Right lung (tissue), 5 donors: Measurements from ENCODE around the gene C1R. TPM values are rescaled to one million over a fixed set of nuclear protein-coding genes. Genes with fewer than 3 reads are reported as not detected.
"Not testable (repeated sequence)": the region's sequence is repeated elsewhere in the genome, so short reads cannot be mapped to it uniquely, and the experiment has no call there.

Experiments
- DNase-seq, 2 donors: peaks; one replicate each; pipeline ENCODE4 v3.0.0-alpha.2; 2013
- polyA plus RNA-seq, 5 donors: library from polyadenylated mRNA; unstranded; fragments of 120-200 nt; gene quantifications; one replicate each; pipeline versions ENCODE4 v1.2.1 to v1.2.3, GENCODE V29; 2013; ENCODE audit warnings: inconsistent platforms in 1 of 5, low replicate concordance in 1 of 5; ENCODE audit not compliant: insufficient read length in 5 of 5, insufficient read depth in 1 of 5

Gene C1R
- polyA plus RNA-seq, 5 donors: 78.8 to 96.0 (median 90.9) TPM

DNA sequence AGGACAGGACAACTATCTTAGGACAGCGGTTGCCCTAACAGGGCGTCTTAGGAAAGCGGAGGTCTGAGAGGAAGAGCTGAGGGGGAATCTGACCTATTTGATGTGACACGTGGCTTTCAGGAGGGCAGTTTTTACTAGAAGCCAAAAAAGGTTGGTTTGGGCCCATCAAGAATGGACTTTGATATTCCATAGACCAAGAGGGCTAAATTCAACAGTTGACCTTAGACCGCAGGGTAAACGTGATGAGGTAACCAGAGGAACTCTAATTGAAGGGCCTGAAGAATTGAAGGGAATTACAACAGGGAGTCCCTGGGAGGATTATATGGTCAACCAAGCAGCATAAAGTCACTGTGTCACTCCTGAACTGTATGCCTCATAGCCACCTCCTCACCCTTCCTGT, 20.2 kb downstream of the C1R start:
- no peak for DNase-seq

DNA sequence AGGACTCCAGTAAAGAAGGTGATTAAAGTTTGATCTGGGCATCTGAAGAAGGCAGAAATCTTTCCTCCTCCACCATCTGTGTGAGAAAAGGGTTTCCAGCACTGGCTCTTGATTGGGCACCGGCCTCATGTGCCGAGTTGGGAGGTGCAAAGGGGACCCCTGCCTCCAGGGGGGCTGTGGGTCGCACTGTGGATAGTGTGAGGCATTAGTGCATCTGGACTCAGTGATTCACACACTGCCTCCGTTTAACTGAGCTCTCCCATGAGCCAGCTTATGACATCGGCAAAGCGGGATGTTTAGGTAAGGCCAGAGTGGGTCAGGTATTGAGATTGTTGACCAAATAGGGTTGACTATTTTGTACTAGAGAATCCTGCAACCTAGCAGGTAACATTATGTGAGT, 22.9 kb downstream of the C1R start:
- DNase-seq: no peak

DNA sequence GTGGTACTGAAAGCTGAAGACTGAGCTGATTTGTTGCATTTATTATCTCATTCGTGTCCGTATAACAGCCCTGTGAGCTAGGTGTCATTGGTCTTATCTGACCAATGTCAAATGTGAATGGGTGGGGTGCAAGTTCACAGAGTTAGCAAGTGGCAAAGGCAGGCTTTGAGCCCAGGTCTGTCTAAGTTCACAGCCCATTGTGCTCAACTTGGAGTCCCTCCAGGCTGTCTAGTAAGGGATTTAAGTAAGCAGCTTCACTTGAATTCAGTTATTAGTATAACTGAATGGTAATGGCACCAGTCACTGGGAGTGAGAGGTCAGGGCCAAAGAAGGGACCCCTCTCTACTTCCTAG, 23.3 kb downstream of the C1R start:
- DNase-seq: no peak

DNA sequence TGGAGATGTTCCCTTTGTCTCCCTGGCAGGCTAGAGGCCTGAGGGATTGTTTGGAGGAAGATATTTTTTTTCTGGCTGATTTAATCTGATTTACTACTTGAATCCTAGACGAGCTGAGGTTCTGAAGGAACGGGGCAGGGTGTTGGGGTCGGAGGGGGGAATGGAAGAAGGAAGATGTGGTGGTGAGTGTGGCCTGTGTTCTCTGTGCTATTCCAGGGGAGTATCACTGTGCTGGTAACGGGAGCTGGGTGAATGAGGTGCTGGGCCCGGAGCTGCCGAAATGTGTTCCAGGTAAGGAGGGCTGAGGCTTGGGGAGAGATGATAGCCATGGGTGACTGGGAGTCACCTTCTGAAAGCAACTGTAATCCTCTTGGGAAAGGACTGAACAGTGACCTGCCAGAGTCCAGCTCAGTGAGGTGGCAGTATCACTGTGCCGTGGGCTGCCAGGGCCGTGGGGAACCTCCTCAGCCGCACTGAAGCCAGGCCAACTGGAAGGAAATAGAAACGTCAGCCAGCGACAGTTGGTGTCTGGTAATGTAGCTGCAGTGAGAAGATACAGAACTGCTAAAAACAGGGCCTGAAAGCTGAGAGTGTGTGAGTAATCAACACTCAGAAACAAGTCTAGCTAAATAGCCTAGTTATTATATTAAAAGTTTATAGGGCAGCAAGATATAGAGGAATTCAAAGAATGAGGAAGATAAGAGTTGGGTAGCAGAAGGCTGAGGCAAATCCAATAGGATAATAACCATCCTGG, 23.8 kb downstream of the C1R start:
- DNase-seq: no peak

DNA sequence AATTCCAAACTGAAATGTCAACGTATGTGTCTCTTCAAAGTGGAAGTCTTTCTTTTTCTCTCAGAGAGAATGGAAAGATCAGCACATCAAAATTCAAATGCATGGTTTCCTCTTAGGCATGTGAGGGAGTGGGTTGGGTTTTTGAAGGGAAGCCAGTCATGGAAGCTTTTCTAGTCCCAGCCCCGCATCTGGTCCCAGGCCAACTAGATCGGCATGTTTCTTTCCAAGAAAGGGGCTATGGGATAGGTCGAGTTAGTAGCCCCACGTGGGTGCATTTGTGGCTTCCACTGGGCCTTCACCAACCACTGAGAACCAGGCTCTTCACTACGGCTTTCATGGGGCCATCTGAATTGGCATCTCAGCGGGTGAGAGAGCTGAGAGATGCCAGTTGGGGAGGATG, 25.1 kb downstream of the C1R start:
- DNase-seq: no peak

DNA sequence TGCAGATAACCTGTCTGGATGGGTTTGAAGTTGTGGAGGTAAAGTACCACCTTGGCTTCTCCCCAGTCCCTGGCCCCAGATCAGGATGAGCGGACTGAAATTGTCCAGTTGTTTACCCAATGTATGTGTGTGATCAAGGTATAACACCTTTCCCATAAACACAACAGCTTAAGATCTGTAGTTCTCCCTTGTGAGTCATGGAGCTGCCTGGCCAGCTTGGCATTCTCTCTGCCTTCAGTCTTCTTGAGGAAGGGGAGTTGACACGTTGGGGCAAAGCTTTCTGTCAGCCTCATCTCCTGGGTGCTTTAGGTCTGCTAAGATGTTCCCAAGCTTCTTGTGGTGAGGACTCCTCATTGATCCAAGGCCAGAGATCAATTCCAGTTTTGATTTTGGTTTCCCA, 25.6 kb downstream of the C1R start:
- no peak for DNase-seq

DNA sequence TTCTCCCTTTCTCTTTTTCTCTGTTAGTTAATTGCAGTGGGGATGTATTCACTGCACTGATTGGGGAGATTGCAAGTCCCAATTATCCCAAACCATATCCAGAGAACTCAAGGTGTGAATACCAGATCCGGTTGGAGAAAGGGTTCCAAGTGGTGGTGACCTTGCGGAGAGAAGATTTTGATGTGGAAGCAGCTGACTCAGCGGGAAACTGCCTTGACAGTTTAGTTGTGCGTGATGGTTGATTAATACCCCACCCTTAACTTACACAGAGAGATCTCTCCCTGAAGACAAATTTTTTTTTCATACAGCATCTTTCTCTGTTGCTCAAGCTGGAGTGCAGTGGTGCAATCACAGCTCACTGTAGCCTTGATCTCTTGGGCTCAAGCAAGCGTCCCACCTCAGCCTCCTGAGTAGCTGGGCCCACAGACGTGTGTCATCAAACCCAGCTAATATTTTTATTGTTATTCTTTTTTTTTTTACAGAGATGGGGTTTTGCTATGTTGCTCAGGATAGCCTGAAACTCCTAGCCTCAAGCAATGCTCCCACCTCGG, 27.1 kb downstream of the C1R start:
- no peak for DNase-seq

DNA sequence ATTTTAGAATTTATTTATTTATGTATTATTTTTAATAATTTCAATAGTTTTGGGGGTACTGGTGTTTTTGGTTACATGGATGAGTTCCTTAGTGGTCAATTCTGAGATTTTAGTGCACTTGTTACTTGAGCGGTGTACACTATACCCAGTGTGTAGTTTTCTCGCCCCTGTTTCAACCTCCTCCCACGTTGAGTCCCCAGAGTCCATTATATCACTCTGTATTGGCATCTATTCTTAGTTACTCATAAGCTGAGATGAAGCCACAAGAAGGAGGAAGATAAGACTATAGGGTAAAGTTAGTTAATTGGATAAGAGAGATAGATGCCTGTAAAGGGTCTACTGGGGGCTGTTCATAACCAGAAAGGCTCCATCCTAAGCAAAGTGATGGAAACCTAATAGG, 27.7 kb downstream of the C1R start:
- DNase-seq: no peak

DNA sequence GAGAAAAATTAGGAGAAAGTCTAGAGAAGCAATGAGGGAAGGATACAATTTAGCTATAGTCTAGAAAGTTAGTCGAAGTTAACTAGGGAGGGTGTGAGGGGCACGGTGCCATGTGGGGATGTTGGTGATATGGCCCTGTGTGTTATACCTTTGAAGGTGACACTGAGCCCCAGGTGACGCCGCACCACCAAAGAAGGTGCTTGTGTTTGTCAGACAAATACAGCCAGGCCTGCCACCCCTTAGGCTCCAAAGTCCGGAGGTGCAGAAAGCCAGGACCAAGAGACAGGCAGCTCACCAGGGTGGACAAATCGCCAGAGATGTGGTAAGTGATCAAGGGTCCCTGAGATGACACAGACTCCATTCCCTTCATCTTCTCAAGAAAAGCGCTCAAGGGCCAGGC, 30.6 kb downstream of the C1R start:
- DNase-seq: no peak

DNA sequence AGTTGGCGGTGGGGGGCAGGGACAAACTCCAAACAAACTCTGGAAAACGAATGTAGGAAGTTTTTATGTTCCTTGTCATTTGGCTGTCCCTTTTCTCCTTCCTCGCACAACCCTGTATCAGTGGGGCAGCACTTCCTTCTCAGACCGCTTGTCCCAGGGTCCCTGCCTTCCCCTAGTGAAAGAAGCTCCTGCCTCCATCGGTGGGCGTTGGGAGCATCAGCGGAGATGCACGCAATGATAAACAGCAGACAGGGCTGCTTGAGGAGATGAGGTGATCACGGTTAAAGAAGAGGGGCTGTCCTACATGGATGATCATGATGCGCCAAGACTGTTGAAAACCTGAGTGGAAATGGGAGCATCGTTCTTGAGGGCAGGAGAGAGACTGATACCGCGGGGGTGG, 31.1 kb downstream of the C1R start:
- peak in 1 of 2 donors; percentile 12 for DNase-seq

DNA sequence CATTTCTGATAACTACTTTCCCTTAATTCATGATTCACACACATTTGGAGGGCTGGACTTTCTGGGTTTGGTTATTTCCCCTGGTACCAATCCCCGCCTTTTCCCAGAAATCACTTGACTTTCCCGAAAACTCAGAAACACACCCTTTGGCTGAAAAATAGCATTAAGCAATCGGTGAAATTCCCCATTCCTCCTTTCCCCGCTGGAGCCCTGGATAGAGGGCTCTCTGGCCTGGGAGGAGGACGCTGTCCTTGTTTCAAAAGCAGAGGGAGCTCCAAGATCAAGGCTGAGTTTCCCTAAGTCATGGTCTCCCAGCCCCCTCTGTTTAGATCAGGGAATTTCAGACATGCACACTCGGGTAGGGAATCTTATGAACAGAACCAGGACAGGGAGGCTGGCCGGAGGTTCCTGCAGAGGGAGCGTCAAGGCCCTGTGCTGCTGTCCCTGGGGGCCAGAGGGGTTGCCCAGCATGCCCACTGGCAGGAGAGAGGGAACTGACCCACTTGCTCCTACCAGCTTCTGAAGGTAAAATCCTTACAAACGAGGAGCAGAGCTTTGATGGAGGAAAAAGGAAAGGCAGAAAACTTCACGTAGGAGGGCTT, 31.8 kb downstream of the C1R start, which contains the start of gene C1S:
Gene C1S, plus strand, starts transcription at position 366 of the 602 bp plus-strand sequence. CDS start 1,195 bp downstream, outside the sequence.
- DNase-seq: peak; percentile 87 to 93

DNA sequence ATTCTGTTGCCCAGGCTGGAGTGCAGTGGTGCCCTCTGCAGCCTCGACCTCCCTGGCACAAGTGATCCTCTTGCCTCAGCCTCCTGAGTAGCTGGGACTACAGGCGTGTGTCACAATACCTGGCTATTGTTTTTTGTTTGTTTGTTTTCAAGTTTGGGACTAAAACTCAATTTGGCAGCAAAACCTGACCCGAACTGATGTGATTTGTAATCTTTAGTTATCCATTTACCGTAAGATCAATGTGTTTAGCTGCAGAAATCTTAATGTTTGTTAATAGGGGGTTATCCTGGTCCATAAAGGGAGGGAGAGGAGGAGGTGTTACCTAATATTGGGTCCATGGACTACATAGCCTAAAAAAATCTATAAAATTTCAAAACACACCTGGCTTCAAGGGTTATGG, 32.5 kb downstream of the C1R start:
- DNase-seq: no peak

DNA sequence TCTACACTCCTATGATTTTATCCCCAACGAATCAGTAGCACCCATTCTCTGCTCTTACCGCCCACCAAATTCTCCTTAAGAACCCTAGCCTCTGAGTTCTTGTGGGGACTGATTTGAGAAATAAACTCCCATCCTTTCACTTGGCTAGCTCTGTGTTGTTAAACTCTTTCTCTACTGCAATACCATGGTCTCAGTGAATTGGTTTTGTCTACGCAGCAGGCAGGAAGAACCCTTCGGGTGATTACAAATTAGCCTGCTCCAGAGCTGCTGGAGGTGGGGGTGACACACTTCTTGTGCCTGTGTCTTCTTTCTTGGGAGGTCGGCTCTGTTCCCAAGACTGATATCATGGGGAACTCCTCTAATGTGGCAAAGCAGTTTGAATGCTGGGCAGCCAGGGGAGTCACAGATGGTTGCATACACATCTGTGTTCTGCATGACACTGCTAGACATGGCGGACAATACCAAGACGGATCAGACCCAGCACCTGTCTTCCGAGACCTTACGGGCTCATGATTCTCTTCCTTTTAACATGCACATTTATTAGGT, 33.3 kb downstream of the C1R start:
- no peak for DNase-seq

DNA sequence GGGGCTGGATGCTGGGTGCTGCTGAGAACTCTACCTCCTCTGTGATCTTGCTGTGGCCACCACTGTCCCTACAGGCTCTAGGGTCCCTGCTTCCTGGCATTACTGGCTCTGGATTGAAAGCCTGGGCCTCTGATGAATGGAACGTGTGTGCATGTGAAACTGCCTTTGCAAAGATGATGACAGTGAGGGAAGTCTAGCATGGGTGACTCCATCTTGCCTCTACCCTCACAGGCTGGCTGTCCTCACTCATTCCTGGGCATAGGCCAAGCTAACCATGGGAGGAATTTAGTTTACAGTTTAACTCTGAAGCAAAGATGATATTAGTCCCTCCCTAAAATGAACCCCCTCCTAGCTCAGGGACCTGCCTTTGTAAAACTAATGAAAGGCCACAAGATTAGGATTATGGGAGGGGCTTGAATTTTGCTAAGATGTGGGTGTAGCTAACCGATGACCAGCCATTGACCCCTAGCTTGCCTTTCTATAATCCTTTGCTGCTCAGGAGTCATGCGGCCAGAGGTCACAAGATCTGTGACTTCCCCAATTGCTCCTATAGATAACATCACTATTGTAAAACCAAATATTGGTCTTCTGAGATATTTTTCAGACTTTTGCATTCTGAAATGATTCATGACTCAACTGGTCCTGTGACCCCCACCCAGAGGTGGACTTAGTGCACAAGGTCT, 33.9 kb downstream of the C1R start:
- DNase-seq: no peak

DNA sequence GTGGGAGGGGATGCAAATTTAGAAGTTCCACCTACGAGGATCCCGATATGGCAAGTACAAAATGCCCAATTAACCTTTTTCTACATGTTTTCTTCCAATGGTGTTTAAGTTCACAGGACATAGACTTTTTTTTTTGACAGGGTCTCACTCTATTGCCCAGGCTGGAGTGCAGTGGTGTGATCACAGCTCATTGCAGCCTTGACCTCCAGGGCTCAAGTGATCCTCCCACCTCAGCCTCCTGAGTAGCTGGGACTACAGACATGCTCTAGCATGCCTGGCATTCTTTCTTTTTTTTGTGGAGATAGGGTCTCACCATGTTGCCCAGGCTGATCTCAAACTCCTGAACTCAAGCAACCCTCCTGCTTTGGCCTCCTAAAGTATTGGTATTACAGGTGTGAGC, 36.5 kb downstream of the C1R start:
- DNase-seq: not testable (repeated sequence)

DNA sequence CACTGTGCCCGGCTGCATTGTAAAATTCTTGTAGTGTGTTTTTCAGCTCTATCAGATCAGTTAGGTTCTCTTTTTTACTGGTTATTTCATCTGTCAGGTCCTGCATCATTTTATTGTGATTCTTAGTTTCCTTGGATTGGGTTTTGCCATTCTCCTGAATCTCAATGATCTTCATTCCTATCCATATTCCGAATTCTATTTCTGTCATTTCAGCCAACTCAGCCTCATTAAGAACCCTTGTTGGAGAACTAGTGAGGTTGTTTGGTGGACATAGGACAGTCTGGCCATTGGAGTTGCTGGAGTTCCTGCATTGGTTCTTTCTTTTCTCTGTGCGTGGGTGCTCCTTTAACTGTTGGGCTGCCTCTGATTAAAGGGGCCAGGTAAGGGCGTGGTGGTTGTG, 37.3 kb downstream of the C1R start:
- DNase-seq: no peak

DNA sequence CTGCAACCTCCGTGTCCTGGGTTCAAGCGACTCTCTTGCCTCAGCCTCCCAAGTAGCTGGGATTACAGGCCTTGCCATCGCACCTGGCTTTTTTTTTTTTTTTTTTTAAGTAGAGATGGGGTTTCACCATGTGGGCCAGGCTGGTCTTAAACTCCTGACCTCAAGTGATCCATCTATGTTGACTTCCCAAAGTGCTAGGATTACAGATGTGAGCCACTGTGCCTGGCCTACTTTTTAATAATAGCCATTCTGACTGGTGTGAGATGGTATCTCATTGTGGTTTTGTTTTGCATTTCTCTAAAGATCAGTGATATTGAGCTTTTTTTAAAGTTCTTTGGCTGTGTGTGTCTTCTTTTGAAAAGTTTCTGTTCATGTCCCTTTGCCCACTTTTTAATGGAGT, 42.3 kb downstream of the C1R start:
- not testable (repeated sequence) for DNase-seq

DNA sequence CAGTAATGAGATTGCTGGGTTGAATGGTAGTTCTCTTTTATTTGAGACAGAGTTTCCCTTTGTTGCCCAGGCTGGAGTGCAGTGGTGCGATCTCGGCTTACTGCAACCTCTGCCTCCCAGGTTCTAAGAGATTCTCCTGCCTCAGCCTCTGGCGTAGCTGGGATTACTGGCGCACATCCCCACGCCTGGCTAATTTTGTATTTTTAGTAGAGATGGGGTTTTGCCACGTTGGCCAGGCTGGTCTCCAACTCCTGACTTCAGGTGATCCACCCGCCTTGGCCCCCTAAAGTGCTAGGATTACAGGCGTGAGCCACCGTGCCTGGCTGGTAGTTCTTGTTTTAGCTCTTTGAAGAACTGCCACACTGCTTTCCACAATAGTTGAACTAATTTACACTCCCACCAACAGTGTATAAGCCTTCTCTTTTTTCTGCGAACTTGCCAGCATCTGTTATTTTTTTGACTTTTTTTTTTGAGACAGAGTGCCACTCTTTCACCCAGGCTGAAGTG, 42.7 kb downstream of the C1R start:
- DNase-seq: not testable (repeated sequence)

DNA sequence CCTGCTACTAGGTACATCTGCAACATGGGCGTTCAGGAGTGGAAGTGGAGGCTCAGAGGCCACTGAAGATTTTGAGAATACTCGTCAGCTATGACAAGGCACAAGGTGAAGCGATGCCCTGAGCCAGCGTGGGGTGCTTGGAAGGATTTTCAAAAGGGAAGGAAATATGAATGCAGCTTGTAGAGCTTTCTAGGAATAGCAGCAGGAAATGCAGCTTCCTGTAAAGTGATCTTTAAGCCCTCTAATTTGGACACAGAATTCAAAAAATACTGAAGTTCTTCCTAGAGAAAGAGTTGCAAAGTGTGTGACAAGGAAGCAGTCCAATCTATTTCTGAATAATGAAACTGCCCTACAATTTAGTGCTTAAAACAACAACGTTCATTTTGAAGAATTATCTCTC, 44.9 kb downstream of the C1R start:
- no peak for DNase-seq

DNA sequence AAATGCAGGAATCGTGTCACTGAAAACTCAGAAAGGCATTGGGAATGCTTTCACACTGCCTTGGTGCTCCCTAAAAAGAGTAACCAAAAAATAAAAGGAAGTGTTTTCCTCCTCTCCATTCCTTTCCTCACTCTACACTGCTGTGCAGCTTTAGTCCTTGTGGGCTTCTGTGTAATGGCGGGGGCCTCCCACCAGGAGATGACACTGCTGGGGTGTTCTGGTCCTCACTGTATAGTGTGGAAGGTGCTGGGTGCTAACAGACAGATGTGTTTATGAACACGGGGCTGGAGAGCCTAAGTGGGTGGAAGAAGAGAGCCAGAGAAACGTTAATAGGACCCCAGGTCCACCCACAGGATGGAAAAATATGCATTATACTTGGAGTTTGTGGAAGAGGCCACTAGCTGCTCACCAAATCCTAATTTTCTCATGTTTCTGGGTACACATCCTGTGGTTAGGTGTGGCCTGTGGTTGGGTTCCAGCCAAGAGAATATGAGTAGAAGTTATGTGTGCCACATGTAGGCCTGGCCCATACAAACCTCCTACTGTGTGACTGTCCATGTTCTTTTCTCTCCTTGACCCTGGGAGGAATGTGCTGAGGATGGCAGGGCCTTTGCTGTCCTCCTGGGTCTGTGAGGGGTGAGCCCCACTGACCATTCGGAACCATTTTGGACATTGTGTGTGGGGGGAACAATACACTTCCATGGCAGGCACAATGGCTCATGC, 45.7 kb downstream of the C1R start:
- no peak for DNase-seq

DNA sequence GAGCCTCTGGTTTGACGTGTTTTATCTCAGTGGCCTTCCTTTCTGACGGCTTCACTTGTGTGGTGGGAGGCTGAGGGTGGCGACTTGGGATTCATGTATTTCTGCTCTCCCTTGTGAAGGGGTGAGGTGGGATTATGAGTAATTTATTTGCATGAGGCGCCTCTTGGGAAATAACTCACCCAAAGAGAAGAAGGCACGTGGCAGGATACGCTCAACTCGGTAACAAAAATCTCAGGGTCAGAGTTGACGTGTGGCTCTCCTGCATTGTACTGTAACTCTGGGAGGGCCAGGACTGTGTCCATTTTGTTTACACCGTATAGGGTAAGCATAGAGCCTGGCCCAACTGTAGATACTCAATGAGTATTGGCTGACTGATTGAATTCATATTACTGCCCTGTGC, 46.3 kb downstream of the C1R start:
- DNase-seq: no peak

DNA sequence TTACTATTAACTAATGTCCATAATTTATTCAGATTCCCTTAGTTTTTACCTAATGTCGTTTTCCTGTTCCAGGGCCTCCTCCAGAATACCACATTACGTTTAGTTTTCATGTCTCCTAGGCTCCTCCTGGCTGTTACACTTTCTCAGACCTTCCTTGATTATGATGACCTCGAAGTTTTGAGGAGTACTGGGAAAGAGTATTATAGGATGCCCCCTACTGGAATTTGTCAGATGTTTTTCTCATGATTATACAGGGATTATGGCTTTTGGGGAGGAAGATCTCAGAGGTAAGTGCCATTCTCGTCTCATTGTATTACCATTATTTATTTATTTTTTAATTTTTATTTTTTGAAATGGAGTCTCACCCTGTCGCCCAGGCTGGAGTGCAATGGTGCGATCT, 49.4 kb downstream of the C1R start:
- peak; percentile 2 to 7 for DNase-seq
